GM12801 (cell line): ENCODE measurements around the gene ADCY2.

Experiments
- CTCF ChIP-seq: IDR thresholded peaks from one replicate; pipeline ENCODE4 v1.5.1; 2011; ENCODE audit warnings: control low read depth; ENCODE audit not compliant: insufficient read length; ENCODE audit errors: extremely low read depth

ADCY2 gene

GRCh38 chr5:7795306-7795705, 399.4 kb downstream of the ADCY2 start:
- no peak for TF ChIP-seq CTCF

GRCh38 chr5:7801891-7802614, 406.1 kb downstream of the ADCY2 start:
- no peak for TF ChIP-seq CTCF

GRCh38 chr5:7802855-7803254, 406.9 kb downstream of the ADCY2 start:
- TF ChIP-seq CTCF, result no peak

- TF ChIP-seq CTCF, result no peak
These were observed 408.0 kb downstream of the ADCY2 start for GRCh38 chr5:7803937-7804336.

GRCh38 chr5:7805379-7805778, 409.4 kb downstream of the ADCY2 start:
- no peak for TF ChIP-seq CTCF

GRCh38 chr5:7808998-7809397, 413.1 kb downstream of the ADCY2 start:
- no peak for TF ChIP-seq CTCF

- TF ChIP-seq CTCF, result no peak
These were observed 415.8 kb downstream of the ADCY2 start for GRCh38 chr5:7811715-7812114.
